GM19468 (cell line): Measurements from ENCODE around the gene HECTD1.
"Not testable (repeated sequence)": the region's sequence is repeated elsewhere in the genome, so short reads cannot be mapped to it uniquely, and the experiment has no call there.

Source experiments
- ATAC-seq: cut with Tn5 transposase; IDR thresholded peaks from one replicate; pipeline ENCODE4 v1.9.1; 2021; ENCODE audit warnings: mild to moderate bottlenecking, moderate library complexity, moderate number of reproducible peaks; ENCODE audit not compliant: unreplicated experiment; ENCODE audit errors: extremely low read depth

HECTD1 gene

GRCh38 chr14:31207755-31208545, at the start of gene HECTD1:
HECTD1 (minus strand) TSS chr14:31207793; CDS start chr14:31205936, 1,857 bp downstream.
- peak; percentile 74 for ATAC-seq

GRCh38 chr14:31257244-31257553, 49.6 kb upstream of the HECTD1 start:
- ATAC-seq, result no peak

- no peak for ATAC-seq
Observed at GRCh38 chr14:31256534-31257243, 49.1 kb upstream of the HECTD1 start.

- not testable (repeated sequence) for ATAC-seq
Observed at GRCh38 chr14:31255918-31256317, 48.3 kb upstream of the HECTD1 start.

- no peak for ATAC-seq
Observed at GRCh38 chr14:31255286-31255685, 47.7 kb upstream of the HECTD1 start.

- no peak for ATAC-seq
Observed at GRCh38 chr14:31253746-31254471, 46.3 kb upstream of the HECTD1 start.

- ATAC-seq, result no peak
Observed at GRCh38 chr14:31252865-31253264, 45.3 kb upstream of the HECTD1 start.

- ATAC-seq, result no peak
Observed at GRCh38 chr14:31251028-31251958, 43.7 kb upstream of the HECTD1 start.

GRCh38 chr14:31244626-31245025, 37.0 kb upstream of the HECTD1 start:
- no peak for ATAC-seq

- no peak for ATAC-seq
Observed at GRCh38 chr14:31243860-31244259, 36.3 kb upstream of the HECTD1 start.

GRCh38 chr14:31242161-31242940, 34.8 kb upstream of the HECTD1 start:
- not testable (repeated sequence) for ATAC-seq

GRCh38 chr14:31241450-31242114, 34.0 kb upstream of the HECTD1 start:
- ATAC-seq, result no peak

GRCh38 chr14:31239741-31240140, 32.1 kb upstream of the HECTD1 start:
- no peak for ATAC-seq

- ATAC-seq, result no peak
Observed at GRCh38 chr14:31235462-31235861, 27.9 kb upstream of the HECTD1 start.

- no peak for ATAC-seq
Observed at GRCh38 chr14:31232081-31232480, 24.5 kb upstream of the HECTD1 start.

- ATAC-seq, result not testable (repeated sequence)
Observed at GRCh38 chr14:31231272-31231671, 23.7 kb upstream of the HECTD1 start.

GRCh38 chr14:31230573-31230958, 23.0 kb upstream of the HECTD1 start:
- ATAC-seq, result no peak

GRCh38 chr14:31229638-31230572, 22.3 kb upstream of the HECTD1 start:
- ATAC-seq, result no peak
